Testis (tissue), 3 donors: ENCODE measurements around the gene ZC3HAV1. TPM values are rescaled to one million over a fixed set of nuclear protein-coding genes. Genes with fewer than 3 reads are reported as not detected.
"Not testable (repeated sequence)": the region's sequence is repeated elsewhere in the genome, so short reads cannot be mapped to it uniquely, and the experiment has no call there.

Experiments
- DNase-seq: peaks from one replicate; pipeline ENCODE4 v3.0.0-alpha.2; 2019
- H3K27ac ChIP-seq, 2 donors: fragments of 200-600 bp; sonication (generic); one replicate each; pipeline ENCODE4 v1.5.1; 2019
- H3K27me3 ChIP-seq: fragments of 200-600 bp; sonication (generic); one replicate; pipeline ENCODE4 v1.5.1; 2019
- H3K36me3 ChIP-seq: fragments of 200-600 bp; sonication (generic); one replicate; pipeline ENCODE4 v1.5.1; 2017; ENCODE audit warnings: low read depth; ENCODE audit errors: missing control alignments
- H3K4me1 ChIP-seq: fragments of 200-600 bp; sonication (generic); one replicate; pipeline ENCODE4 v1.5.1; 2019
- H3K4me3 ChIP-seq, 2 donors: fragments of 200-600 bp; sonication (generic); one replicate each; pipeline ENCODE4 v1.5.1; 2017 to 2019
- H3K9me3 ChIP-seq: fragments of 200-600 bp; sonication (generic); one replicate; pipeline ENCODE4 v1.5.1; 2017
- CTCF ChIP-seq, 3 experiments: fragments of 450-650 bp in 2 of 3; fragments of 200-600 bp in 1 of 3; sonication (generic) in 1 of 3; IDR thresholded peaks; one replicate each; pipeline ENCODE4 v1.5.1; 2016 to 2019; ENCODE audit warnings: antibody characterized with exemption in 3 of 3, mild to moderate bottlenecking in 2 of 3, moderate library complexity in 1 of 3
- POLR2A ChIP-seq: fragments of 450-650 bp; IDR thresholded peaks from one replicate; pipeline ENCODE4 v1.6.1; 2017; ENCODE audit warnings: antibody characterized with exemption, mild to moderate bottlenecking, moderate library complexity
- whole genome bisulfite sequencing, 2 donors: methylation state at CpG; one replicate each; pipeline ENCODE4 v1.1.5; 2018; 5-methylcytosine and 5-hydroxymethylcytosine counted together
- intact Hi-C: fragments of 100-400 bp; cut with DNase I; formaldehyde crosslinking; loops from one replicate; pipeline ENCODE4 v1.15.1; 2023; ENCODE audit warnings: low total_unique reads
- polyA plus RNA-seq: library from polyadenylated mRNA; stranded (reverse); fragments of 350-450 nt; fragmentation: Illumina TruSeq; extraction: RNeasy Lipid Tissue Mini Kit (QIAGEN cat#74804); gene quantifications from one replicate; pipeline ENCODE4 v1.2.3, GENCODE V29; 2014; ENCODE audit warnings: low read depth, low replicate concordance; ENCODE audit not compliant: insufficient read depth
- total RNA-seq, 2 donors: library from RNA; depleted of rRNA; stranded (reverse); fragments of >200 nt; gene quantifications; one replicate each; pipeline ENCODE4 v1.2.3, GENCODE V29; 2016

ZC3HAV1 gene
- total and polyA plus RNA-seq, 3 donors from 2014 or later: 13.1 to 38.7 (median 32.8) TPM

- Histone ChIP-seq H3K4me1 (no peaks in the 10 kb centered on the region), H3K27me3 (no peaks in the 10 kb centered on the region), H3K9me3 (no peaks in the 10 kb centered on the region), H3K4me3 (peak overlapping the region; percentile 62 to 65), H3K27ac (peak overlapping the region; percentile 23 to 77), H3K36me3 (no peaks in the 10 kb centered on the region)
- TF ChIP-seq CTCF (IDR thresholded peaks at IDR 0.05) (no peak), POLR2A (no peak)
- WGBS, 2 donors: 1% methylated on average over 30 to 36 of the region's 36 CpGs
- peak; percentile 91 for DNase-seq
- intact Hi-C loops: no loop called here
Observed at GRCh38 chr7:139133335-139134139, 24.0 kb upstream of the ZC3HAV1 start.

- no peaks in the 10 kb centered on the region for H3K4me1 ChIP-seq
- TF ChIP-seq CTCF (IDR thresholded peaks at IDR 0.05) (no peak), POLR2A (no peak)
- 25 to 32% methylated on average over 6 of the region's 6 CpGs for WGBS, 2 donors
- no peaks in the 10 kb centered on the region for H3K9me3 ChIP-seq
- peak overlapping the region in 1 of 2 donors; percentile 77 for H3K27ac ChIP-seq
- intact Hi-C loops: no loop called here
- no peaks in the 10 kb centered on the region for H3K36me3 ChIP-seq
- DNase-seq: no peak
- peak overlapping the region; percentile 62 to 65 for H3K4me3 ChIP-seq
- no peaks in the 10 kb centered on the region for H3K27me3 ChIP-seq
Observed at GRCh38 chr7:139132887-139133286, 23.4 kb upstream of the ZC3HAV1 start.

- no peak for TF ChIP-seq POLR2A
- TF ChIP-seq CTCF (IDR thresholded peaks at IDR 0.05): no peak
- WGBS, 2 donors: 84 to 92% methylated on average over 2 of the region's 2 CpGs
- Histone ChIP-seq H3K27me3 (no peaks in the 10 kb centered on the region), H3K4me1 (no peaks in the 10 kb centered on the region), H3K27ac (no peak overlapping the region), H3K9me3 (no peaks in the 10 kb centered on the region), H3K4me3 (no peak overlapping the region), H3K36me3 (no peaks in the 10 kb centered on the region)
- no peak for DNase-seq
- intact Hi-C loops: no loop called here
Observed at GRCh38 chr7:139131601-139132041, 22.1 kb upstream of the ZC3HAV1 start.

- 83 to 87% methylated on average over 2 of the region's 2 CpGs for WGBS, 2 donors
Observed at GRCh38 chr7:139129814-139130213, 20.3 kb upstream of the ZC3HAV1 start.

GRCh38 chr7:139127648-139128047 is 18.1 kb upstream of the ZC3HAV1 start:
- Histone ChIP-seq H3K27ac (no peak overlapping the region), H3K36me3 (no peaks in the 10 kb centered on the region), H3K27me3 (no peaks in the 10 kb centered on the region), H3K4me3 (no peak overlapping the region), H3K4me1 (no peaks in the 10 kb centered on the region), H3K9me3 (no peaks in the 10 kb centered on the region)
- TF ChIP-seq POLR2A (no peak), CTCF (IDR thresholded peaks at IDR 0.05) (no peak)
- 46 to 61% methylated on average over 4 of the region's 4 CpGs for WGBS, 2 donors
- DNase-seq: no peak
- intact Hi-C loops: no loop called here

More at GRCh38 chr7:139129814-139130213, 20.3 kb upstream of the ZC3HAV1 start:
- H3K9me3 ChIP-seq, intact Hi-C loops, H3K27me3 ChIP-seq, H3K36me3 ChIP-seq, H3K4me1 ChIP-seq, H3K4me3 ChIP-seq, H3K27ac ChIP-seq, DNase-seq: not testable (repeated sequence)
